Mucosa of gallbladder (tissue), 1 donor: ENCODE results near the gene GORAB. TPM values are rescaled to one million over a fixed set of nuclear protein-coding genes. Genes with fewer than 3 reads are reported as not detected.

Experiments used
- DNase-seq: peaks from one replicate; pipeline ENCODE4 v3.0.0-alpha.2; 2020; ENCODE audit warnings: low spot score
- total RNA-seq: library from RNA; stranded (reverse); gene quantifications from one replicate; pipeline ENCODE4 v1.2.1, GENCODE V29; 2021
- donor health status: DM: no; HTN: no; CAD: no.

GORAB gene
- total RNA-seq, 1 donor from 2014 or later: 9.7 TPM

- no peak for DNase-seq
Observed at GRCh38 chr1:170590921-170591705, 59.1 kb downstream of the GORAB start.

- no peak for DNase-seq
Observed at GRCh38 chr1:170592591-170593111, 60.7 kb downstream of the GORAB start.

- DNase-seq: no peak
Observed at GRCh38 chr1:170593173-170594011, 61.4 kb downstream of the GORAB start.

GRCh38 chr1:170594066-170594626 is 62.2 kb downstream of the GORAB start:
- no peak for DNase-seq

- no peak for DNase-seq
Observed at GRCh38 chr1:170596701-170597100, 64.7 kb downstream of the GORAB start.

- no peak for DNase-seq
Observed at GRCh38 chr1:170598618-170599017, 66.7 kb downstream of the GORAB start.

GRCh38 chr1:170599033-170599432 is 67.1 kb downstream of the GORAB start:
- no peak for DNase-seq

GRCh38 chr1:170601866-170602265 is 69.9 kb downstream of the GORAB start:
- DNase-seq: no peak

Other genes with a start within 250 kb of the GORAB start
- gene PRRX1, start 132.0 kb downstream of the GORAB start, total RNA-seq: 12.5 TPM